HEK293T (cell line): Measurements from ENCODE around the gene PSD2.

Experiments
- CTCF ChIA-PET: fragments of 350-600 bp; formaldehyde crosslinking; extraction: SDS; loops from one replicate; lab custom pipeline; 2021; ENCODE audit warnings: antibody characterized with exemption, inconsistent platforms; lab: Yijun Ruan, JAX
- POLR2A ChIA-PET: fragments of 350-600 bp; formaldehyde crosslinking; extraction: SDS; loops from one replicate; lab custom pipeline; 2020; ENCODE audit warnings: antibody characterized with exemption, inconsistent platforms; lab: Yijun Ruan, JAX
- DNase-seq: peaks from one replicate; pipeline ENCODE4 v3.0.0; 2012; ENCODE audit warnings: mixed read lengths; ENCODE audit errors: extremely low spot score
- ARNT ChIP-seq: fragments of 450-650 bp; IDR thresholded peaks from 2 replicates; pipeline ENCODE4 v1.6.1; 2017; ENCODE audit warnings: mild to moderate bottlenecking
- BHLHE40 ChIP-seq: fragments of 450-650 bp; IDR thresholded peaks from 2 replicates; pipeline ENCODE4 v1.6.1; 2016; ENCODE audit warnings: mild to moderate bottlenecking, moderate library complexity, borderline replicate concordance
- CTBP1 ChIP-seq: fragments of 450-650 bp; IDR thresholded peaks from 2 replicates; pipeline ENCODE4 v1.6.1; 2016; ENCODE audit warnings: borderline replicate concordance
- ELF4 ChIP-seq: fragments of 450-650 bp; IDR thresholded peaks from 2 replicates; pipeline ENCODE4 v1.6.1; 2017; ENCODE audit warnings: antibody characterized with exemption
- FOXA1 ChIP-seq: fragments of 450-650 bp; IDR thresholded peaks from 2 replicates; pipeline ENCODE4 v1.6.1; 2016; ENCODE audit warnings: mild to moderate bottlenecking
- FOXK2 ChIP-seq: fragments of 450-650 bp; IDR thresholded peaks from 2 replicates; pipeline ENCODE4 v1.6.1; 2016; ENCODE audit warnings: mild to moderate bottlenecking
- FOXM1 ChIP-seq: fragments of 450-650 bp; IDR thresholded peaks from 2 replicates; pipeline ENCODE4 v1.6.1; 2017; ENCODE audit warnings: mild to moderate bottlenecking, borderline replicate concordance
- HDGF ChIP-seq: fragments of 450-650 bp; IDR thresholded peaks from 2 replicates; pipeline ENCODE4 v1.6.1; 2017; ENCODE audit warnings: antibody characterized with exemption, borderline replicate concordance
- L3MBTL2 ChIP-seq: fragments of 450-650 bp; conservative IDR thresholded peaks from 2 replicates; pipeline ENCODE4 v1.6.1; 2016; ENCODE audit warnings: mild to moderate bottlenecking
- LEF1 ChIP-seq: fragments of 450-650 bp; IDR thresholded peaks from 2 replicates; pipeline ENCODE4 v1.6.1; 2017; ENCODE audit warnings: mild to moderate bottlenecking, borderline replicate concordance
- NFRKB ChIP-seq: fragments of 450-650 bp; IDR thresholded peaks from 2 replicates; pipeline ENCODE4 v1.6.1; 2016; ENCODE audit warnings: mild to moderate bottlenecking, moderate library complexity
- SP1 ChIP-seq: fragments of 450-650 bp; IDR thresholded peaks from 2 replicates; pipeline ENCODE4 v1.6.1; 2017
- SUZ12 ChIP-seq: fragments of 450-650 bp; IDR thresholded peaks from 2 replicates; pipeline ENCODE4 v1.6.1; 2016; ENCODE audit warnings: mild to moderate bottlenecking
- TARDBP ChIP-seq: fragments of 450-650 bp; IDR thresholded peaks from 2 replicates; pipeline ENCODE4 v1.6.1; 2016
- ZNF384 ChIP-seq: fragments of 450-650 bp; IDR thresholded peaks from 2 replicates; pipeline ENCODE4 v1.6.1; 2016
- TF ChIP-seq, protein P1 (sequence below): fragments of 450-650 bp; IDR thresholded peaks from 2 replicates; pipeline ENCODE4 v1.6.1; 2016

The PSD2 gene

DNA sequence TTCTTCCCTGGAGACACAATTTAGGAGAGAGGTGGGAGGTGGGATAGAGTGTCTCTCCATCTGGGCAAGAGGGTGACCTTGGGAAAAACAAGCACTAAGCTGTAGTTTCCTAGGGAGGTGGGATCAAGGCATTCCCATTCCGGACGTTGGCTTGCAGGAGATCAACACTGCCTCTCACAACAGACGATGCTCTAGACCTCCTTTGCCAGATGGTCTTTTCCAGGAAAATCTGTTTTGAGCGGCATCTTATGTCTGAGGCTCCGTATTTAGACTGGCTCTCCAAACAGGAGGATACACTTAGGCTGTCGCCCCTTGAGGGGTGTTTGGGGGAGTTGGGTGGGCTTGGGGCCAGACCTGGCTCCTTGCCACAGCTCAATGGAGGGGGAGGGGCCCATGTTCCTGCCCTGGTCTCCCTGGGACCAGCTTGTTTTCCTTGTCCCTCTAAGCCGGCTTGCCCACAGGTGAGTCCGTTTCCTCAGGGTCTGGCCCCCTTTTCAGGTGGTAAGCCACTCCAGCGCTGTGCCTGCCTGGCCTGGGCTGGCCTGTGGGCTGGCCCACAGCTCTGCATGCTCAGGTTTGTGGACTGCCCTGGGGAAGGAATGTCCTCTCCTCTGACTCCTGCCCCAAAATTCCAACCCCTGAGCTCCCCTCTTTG lies 2.4 kb downstream of the PSD2 start:
- DNase-seq = no peak
- CTCF ChIA-PET = interaction anchor here (0.8 to 3.5 kb wide), 5 partner anchors 11 to 171 kb away, joined by 3 to 12 read pairs (median 4); no protein-coding TSS in a partner anchor
- POLR2A ChIA-PET = no interaction called here
- TF ChIP-seq, protein P1, sequence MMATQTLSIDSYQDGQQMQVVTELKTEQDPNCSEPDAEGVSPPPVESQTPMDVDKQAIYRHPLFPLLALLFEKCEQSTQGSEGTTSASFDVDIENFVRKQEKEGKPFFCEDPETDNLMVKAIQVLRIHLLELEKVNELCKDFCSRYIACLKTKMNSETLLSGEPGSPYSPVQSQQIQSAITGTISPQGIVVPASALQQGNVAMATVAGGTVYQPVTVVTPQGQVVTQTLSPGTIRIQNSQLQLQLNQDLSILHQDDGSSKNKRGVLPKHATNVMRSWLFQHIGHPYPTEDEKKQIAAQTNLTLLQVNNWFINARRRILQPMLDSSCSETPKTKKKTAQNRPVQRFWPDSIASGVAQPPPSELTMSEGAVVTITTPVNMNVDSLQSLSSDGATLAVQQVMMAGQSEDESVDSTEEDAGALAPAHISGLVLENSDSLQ = no peak
- no peak for TF ChIP-seq L3MBTL2
- TF ChIP-seq ZNF384 = no peak
- no peak for TF ChIP-seq HDGF
- TF ChIP-seq ARNT = no peak
- TF ChIP-seq SP1 = no peak
- TF ChIP-seq SUZ12 = no peak
- no peak for TF ChIP-seq NFRKB
- no peak for TF ChIP-seq LEF1
- TF ChIP-seq CTBP1 = no peak
- no peak for TF ChIP-seq FOXA1
- TF ChIP-seq BHLHE40 = no peak
- TF ChIP-seq FOXK2 = no peak
- no peak for TF ChIP-seq FOXM1
- TF ChIP-seq ELF4 = no peak
- TF ChIP-seq TARDBP = no peak

DNA sequence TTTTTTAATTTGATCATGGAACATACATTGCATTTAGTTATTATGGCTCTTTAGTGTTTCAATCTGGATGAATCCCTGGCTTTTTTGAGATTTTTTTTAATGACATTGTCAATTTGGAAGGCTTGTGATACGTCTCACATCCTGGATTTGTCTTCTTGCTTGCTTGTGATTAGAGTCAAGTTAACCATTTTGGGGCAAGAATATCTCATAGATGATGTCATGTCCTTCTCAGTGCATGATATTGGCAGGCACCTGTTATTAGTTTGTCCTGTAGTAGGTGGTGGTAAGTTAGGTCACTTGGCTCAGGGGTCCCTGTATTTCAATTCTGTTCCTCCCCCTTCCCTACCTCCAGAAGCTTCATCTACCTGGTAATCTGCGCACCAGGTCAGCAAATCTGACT lies 3.3 kb downstream of the PSD2 start:
- POLR2A ChIA-PET = no interaction called here
- no peak for TF ChIP-seq L3MBTL2
- TF ChIP-seq ZNF384 = no peak
- no peak for TF ChIP-seq HDGF
- no peak for TF ChIP-seq FOXA1
- TF ChIP-seq LEF1 = no peak
- no peak for TF ChIP-seq SUZ12
- no peak for TF ChIP-seq NFRKB
- no peak for TF ChIP-seq FOXM1
- no peak for TF ChIP-seq TARDBP
- TF ChIP-seq, protein P1 = no peak
- TF ChIP-seq CTBP1 = no peak
- TF ChIP-seq ARNT = no peak
- CTCF ChIA-PET = interaction anchor here (1.4 to 1.9 kb wide), 3 partner anchors 12 to 169 kb away, joined by 4 to 8 read pairs (median 5); no protein-coding TSS in a partner anchor
- DNase-seq = no peak

DNA sequence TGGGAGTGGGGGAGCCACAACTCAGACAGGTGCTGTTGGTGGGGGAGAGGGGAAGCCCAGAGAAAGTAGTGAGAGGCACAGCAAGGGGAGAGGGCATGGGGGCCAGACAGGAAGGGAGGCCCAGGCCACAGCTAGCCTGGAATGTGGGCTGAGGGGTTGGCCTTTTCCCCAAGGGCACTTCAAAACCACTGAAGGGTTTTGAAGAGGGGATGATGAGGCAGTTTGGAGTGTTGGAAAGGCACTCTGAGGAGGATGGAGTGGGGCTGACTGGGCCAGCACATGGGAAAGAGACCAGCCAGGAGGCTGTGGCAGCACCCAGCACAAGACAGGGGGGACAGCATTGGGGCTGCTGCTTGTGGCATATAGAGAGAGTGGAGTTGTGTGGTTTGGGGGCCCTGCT lies 3.8 kb downstream of the PSD2 start:
- DNase-seq = no peak
- ChIA-PET CTCF (interaction anchor here (1.5 to 1.9 kb wide), 2 partner anchors 12 to 169 kb away, joined by 4 to 8 read pairs; no protein-coding TSS in a partner anchor), POLR2A (no interaction called here)
- TF ChIP-seq CTBP1 = no peak

DNA sequence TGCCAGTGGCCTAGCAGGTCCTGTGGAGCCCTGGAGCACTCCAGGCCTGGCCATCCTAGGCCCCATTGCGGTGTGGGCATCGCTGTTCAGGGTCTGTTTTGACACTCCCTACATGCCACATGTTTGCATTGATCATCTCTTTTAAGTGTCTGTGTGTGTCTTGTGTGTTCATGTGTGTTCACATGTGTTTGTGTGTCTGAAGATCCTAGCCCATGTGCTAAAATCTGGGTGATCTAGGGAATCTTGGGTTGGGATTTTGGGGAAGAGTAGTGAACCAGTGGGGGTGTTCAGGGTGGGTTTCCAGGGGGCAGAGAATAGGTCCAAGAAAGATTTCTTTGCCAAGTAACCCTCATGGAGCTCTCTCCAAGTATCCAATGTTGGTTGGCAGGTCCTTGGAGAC lies 8.4 kb downstream of the PSD2 start:
- POLR2A ChIA-PET = no interaction called here
- CTCF ChIA-PET = no interaction called here
- DNase-seq = no peak

DNA sequence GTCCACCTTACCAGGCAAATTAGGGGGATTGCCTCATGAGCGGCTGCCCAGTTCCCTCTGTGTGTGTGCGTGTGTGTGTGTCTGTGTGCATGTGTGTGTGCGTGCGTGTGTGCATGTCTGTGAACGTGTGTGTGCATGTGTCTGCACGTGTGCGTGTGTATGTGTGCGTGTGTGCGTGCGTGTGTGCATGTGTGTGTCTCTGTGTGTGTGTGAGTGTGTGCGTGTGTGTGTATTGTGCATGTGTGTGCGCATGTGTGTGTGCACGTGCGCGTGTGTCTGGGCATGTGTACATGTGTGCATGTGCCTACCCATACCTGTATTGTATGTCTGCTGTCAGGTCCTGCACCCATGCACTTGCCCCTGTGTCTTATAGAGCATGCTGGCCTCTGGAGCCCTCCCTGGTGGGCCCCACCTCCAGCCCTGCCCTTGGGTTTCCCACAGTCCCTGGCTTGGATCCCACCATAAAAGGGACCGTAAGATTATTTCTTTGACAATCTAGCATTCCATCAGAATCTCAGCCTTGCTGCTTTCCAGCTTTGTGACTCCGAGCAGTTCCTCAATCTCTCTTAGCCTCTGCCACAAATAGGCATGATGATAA lies 9.3 kb downstream of the PSD2 start:
- DNase-seq = no peak
- TF ChIP-seq SUZ12 = no peak
- no peak for TF ChIP-seq FOXM1
- POLR2A ChIA-PET = no interaction called here
- CTCF ChIA-PET = no interaction called here

More for the DNA sequence above, 8.4 kb downstream of the PSD2 start:
- TF ChIP-seq NFRKB = no peak
- no peak for TF ChIP-seq ELF4
- TF ChIP-seq BHLHE40 = no peak
- no peak for TF ChIP-seq FOXK2
- no peak for TF ChIP-seq ARNT
- no peak for TF ChIP-seq CTBP1
- TF ChIP-seq, protein P1 = no peak
- no peak for TF ChIP-seq SP1
- TF ChIP-seq L3MBTL2 = no peak
- no peak for TF ChIP-seq SUZ12

DNA sequence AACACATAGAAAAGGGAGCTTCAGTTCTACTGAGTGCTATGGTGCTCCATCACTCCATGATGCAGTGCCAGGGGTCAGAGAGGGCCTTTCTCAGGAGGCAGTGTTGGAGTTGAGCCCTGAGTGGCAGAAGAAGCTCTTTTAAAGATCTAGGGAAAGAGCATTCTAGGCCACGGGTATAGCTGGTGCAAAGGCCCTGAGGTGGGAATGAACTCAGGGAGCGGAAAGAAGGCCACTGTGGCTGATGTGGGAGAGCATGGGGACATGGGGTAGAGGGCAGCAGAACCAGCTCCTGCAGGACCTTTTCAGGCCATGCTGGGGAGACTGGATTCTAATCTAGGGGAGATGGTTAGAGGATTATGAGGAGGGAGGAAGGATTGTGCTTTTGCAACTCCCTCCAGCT lies 9.9 kb downstream of the PSD2 start:
- POLR2A ChIA-PET = interaction anchor here (0.7 kb wide), 1 partner anchor 11 kb away, joined by 3 read pairs; no protein-coding TSS in a partner anchor
- CTCF ChIA-PET = interaction anchor here (1.0 kb wide), 2 partner anchors 30 to 38 kb away, joined by 3 read pairs; no protein-coding TSS in a partner anchor
- DNase-seq = no peak
- TF ChIP-seq, protein P1 = no peak
- TF ChIP-seq ZNF384 (no peak), FOXK2 (no peak), BHLHE40 (no peak), L3MBTL2 (no peak), CTBP1 (no peak), SUZ12 (no peak), ELF4 (no peak), LEF1 (no peak), NFRKB (no peak), TARDBP (no peak), HDGF (no peak), ARNT (no peak), FOXA1 (no peak), SP1 (no peak), FOXM1 (no peak)
